ENCODE results near the gene CDKL1. TPM values are rescaled to one million over a fixed set of nuclear protein-coding genes. Genes with fewer than 3 reads are reported as not detected.

Gene CDKL1
- total RNA-seq, 1 experiment from 2014 or later, result 14.4 TPM

- CTCF ChIA-PET, result no interaction called here
- no peaks in the 10 kb centered on the region for H3K9me3 ChIP-seq (ENCODE audit: low read length)
- no peak overlapping the region for H3K9ac ChIP-seq (ENCODE audit: low read length)
- H3K9me2 ChIP-seq (replicated peaks; ENCODE audit: low read length), result no peaks in the 10 kb centered on the region
- H3K36me3 ChIP-seq (ENCODE audit: low read depth, low read length), result no peaks in the 10 kb centered on the region
- POLR2A ChIA-PET (ENCODE audit: unreplicated experiment), result interaction anchor here (0.5 kb wide), 1 partner anchor 19 kb away, joined by 3 read pairs; no protein-coding TSS in a partner anchor
- intact Hi-C loops (cut with micrococcal nuclease), result loop anchor here (5.0 kb wide), 2 partner anchors 57 to 112 kb away; partner anchors contain the start of gene CDKL1
- no peak overlapping the region for H3K27ac ChIP-seq (ENCODE audit: low read length)
- no peaks in the 10 kb centered on the region for H3K27me3 ChIP-seq (ENCODE audit: low read length)
- no peak overlapping the region for H3K4me3 ChIP-seq (ENCODE audit: low read length)
- H3F3A ChIP-seq (ENCODE audit: low read length, unreplicated experiment), result no peaks in the 10 kb centered on the region
- no peak overlapping the region for H2AFZ ChIP-seq (ENCODE audit: low read length)
- no peak for DNase-seq
- peaks cover 16% of the 10 kb centered on the region for H3K4me1 ChIP-seq (ENCODE audit: insufficient read depth, low read length)
- ATAC-seq, result no peak
- H3K79me2 ChIP-seq (ENCODE audit: low read length), result no peaks in the 10 kb centered on the region
- TF ChIP-seq CTCF (conservative IDR thresholded peaks at IDR 0.05; ENCODE audit: low read depth, low read length) (no peak), EZH2 (IDR thresholded peaks at IDR 0.05; ENCODE audit: low read length, unreplicated experiment) (no peak)
- H3K4me2 ChIP-seq (ENCODE audit: low read length), result no peak overlapping the region
- no peaks in the 10 kb centered on the region for H4K20me1 ChIP-seq (ENCODE audit: low read length)
- BruUV-seq (replicated peaks), result no TSS peak
Measured at GRCh38 chr14:50340045-50340444, 56.6 kb downstream of the CDKL1 start.

GRCh38 chr14:50339178-50339804 is 57.4 kb downstream of the CDKL1 start:
- ChIA-PET POLR2A (ENCODE audit: unreplicated experiment) (interaction anchor here (0.5 kb wide), 1 partner anchor 18 kb away, joined by 3 read pairs; no protein-coding TSS in a partner anchor), CTCF (no interaction called here)
- no peaks in the 10 kb centered on the region for H3K9me3 ChIP-seq (ENCODE audit: low read length)
- no peak overlapping the region for H3K4me2 ChIP-seq (ENCODE audit: low read length)
- no peaks in the 10 kb centered on the region for H3K27me3 ChIP-seq (ENCODE audit: low read length)
- no peak overlapping the region for H3K4me3 ChIP-seq (ENCODE audit: low read length)
- no peak for TF ChIP-seq EZH2 (IDR thresholded peaks at IDR 0.05; ENCODE audit: low read length, unreplicated experiment)
- ATAC-seq, result no peak
- no peak for DNase-seq
- H3K27ac ChIP-seq (ENCODE audit: low read length), result no peak overlapping the region
- no TSS peak for BruUV-seq (replicated peaks)
- intact Hi-C loops (cut with micrococcal nuclease), result no loop called here
- no peaks in the 10 kb centered on the region for H3K9me2 ChIP-seq (replicated peaks; ENCODE audit: low read length)
- peaks cover 16% of the 10 kb centered on the region for H3K4me1 ChIP-seq (ENCODE audit: insufficient read depth, low read length)
- H4K20me1 ChIP-seq (ENCODE audit: low read length), result no peaks in the 10 kb centered on the region
- H3K79me2 ChIP-seq (ENCODE audit: low read length), result no peaks in the 10 kb centered on the region
- H3F3A ChIP-seq (ENCODE audit: low read length, unreplicated experiment), result no peaks in the 10 kb centered on the region
- H3K9ac ChIP-seq (ENCODE audit: low read length), result no peak overlapping the region
- H3K36me3 ChIP-seq (ENCODE audit: low read depth, low read length), result no peaks in the 10 kb centered on the region
- no peak overlapping the region for H2AFZ ChIP-seq (ENCODE audit: low read length)

GRCh38 chr14:50338587-50338986 is 58.1 kb downstream of the CDKL1 start:
- H3K36me3 ChIP-seq (ENCODE audit: low read depth, low read length), result no peaks in the 10 kb centered on the region
- H3K27me3 ChIP-seq (ENCODE audit: low read length), result no peaks in the 10 kb centered on the region
- no peak overlapping the region for H2AFZ ChIP-seq (ENCODE audit: low read length)
- no peaks in the 10 kb centered on the region for H3F3A ChIP-seq (ENCODE audit: low read length, unreplicated experiment)
- H3K9me2 ChIP-seq (replicated peaks; ENCODE audit: low read length), result no peaks in the 10 kb centered on the region
- intact Hi-C loops (cut with micrococcal nuclease), result no loop called here
- ChIA-PET POLR2A (ENCODE audit: unreplicated experiment) (no interaction called here), CTCF (interaction anchor here (0.6 kb wide), 1 partner anchor 26 kb away, joined by 7 read pairs; the partner anchor contains the start of gene DMAC2L)
- no TSS peak for BruUV-seq (replicated peaks)
- peaks cover 16% of the 10 kb centered on the region for H3K4me1 ChIP-seq (ENCODE audit: insufficient read depth, low read length)
- H3K27ac ChIP-seq (ENCODE audit: low read length), result no peak overlapping the region
- H3K4me3 ChIP-seq (ENCODE audit: low read length), result no peak overlapping the region
- TF ChIP-seq CTCF (conservative IDR thresholded peaks at IDR 0.05; ENCODE audit: low read depth, low read length) (no peak), EZH2phosphoT487 (IDR thresholded peaks at IDR 0.05; ENCODE audit: borderline replicate concordance, low read length) (no peak), EZH2 (IDR thresholded peaks at IDR 0.05; ENCODE audit: low read length, unreplicated experiment) (no peak)
- H3K79me2 ChIP-seq (ENCODE audit: low read length), result no peaks in the 10 kb centered on the region
- no peak for DNase-seq
- no peaks in the 10 kb centered on the region for H3K9me3 ChIP-seq (ENCODE audit: low read length)
- no peak overlapping the region for H3K9ac ChIP-seq (ENCODE audit: low read length)
- H4K20me1 ChIP-seq (ENCODE audit: low read length), result no peaks in the 10 kb centered on the region
- H3K4me2 ChIP-seq (ENCODE audit: low read length), result no peak overlapping the region
- ATAC-seq, result no peak
